Nephron (organoid): ENCODE measurements around the gene SMYD3.
"Not testable (repeated sequence)": the region's sequence is repeated elsewhere in the genome, so short reads cannot be mapped to it uniquely, and the experiment has no call there.

Source experiments
- H3K27ac Mint-ChIP-seq, 3 experiments: 2 replicates each; pipeline ENCODE4 v1.8.0; 2020; ENCODE audit warnings: mixed read lengths in 3 of 3, mild to moderate bottlenecking in 2 of 3, moderate library complexity in 1 of 3
- H3K27me3 Mint-ChIP-seq: 2 replicates; pipeline ENCODE4 v1.8.0; 2021; ENCODE audit warnings: low read depth, mild to moderate bottlenecking, moderate library complexity, mixed read lengths
- H3K36me3 Mint-ChIP-seq: 2 replicates; pipeline ENCODE4 v1.8.0; 2020; ENCODE audit warnings: low read depth, mixed read lengths
- H3K4me1 Mint-ChIP-seq: 2 replicates; pipeline ENCODE4 v1.8.0; 2020; ENCODE audit warnings: mixed read lengths
- H3K4me3 Mint-ChIP-seq, 3 experiments: 2 replicates each; pipeline ENCODE4 v1.8.0; 2020; ENCODE audit warnings: mild to moderate bottlenecking in 3 of 3, mixed read lengths in 3 of 3, moderate library complexity in 2 of 3
- H3K9me3 Mint-ChIP-seq: 2 replicates; pipeline ENCODE4 v1.8.0; 2020; ENCODE audit warnings: mixed read lengths
- TF ChIP-seq, protein P1 (sequence below), 3 experiments: fragments of 200-600 bp; sonication (generic); IDR thresholded peaks; one replicate each; pipeline ENCODE4 v1.5.0; 2021; ENCODE audit warnings: antibody characterized with exemption in 3 of 3; ENCODE audit not compliant: unreplicated experiment in 3 of 3

The SMYD3 gene

DNA sequence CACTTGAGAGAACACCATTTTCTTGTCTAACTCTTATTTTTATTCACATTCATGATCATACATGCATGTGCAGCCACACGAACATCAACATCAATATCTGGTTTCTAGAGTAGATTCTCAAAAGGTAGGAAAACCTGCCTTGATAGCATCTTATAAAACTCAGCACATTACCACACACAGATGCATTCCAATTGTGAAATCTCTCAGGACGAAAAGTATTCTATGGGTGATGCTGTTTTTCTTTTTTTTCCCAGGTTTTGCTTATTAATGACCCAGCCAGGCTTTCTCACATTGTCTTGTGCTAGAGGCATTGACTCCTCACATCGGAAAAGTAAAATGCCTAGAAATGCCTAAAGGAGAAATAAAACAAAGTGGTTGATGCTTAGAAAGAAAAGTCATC is 789.5 kb downstream of the SMYD3 start:
- TF ChIP-seq, protein P1, sequence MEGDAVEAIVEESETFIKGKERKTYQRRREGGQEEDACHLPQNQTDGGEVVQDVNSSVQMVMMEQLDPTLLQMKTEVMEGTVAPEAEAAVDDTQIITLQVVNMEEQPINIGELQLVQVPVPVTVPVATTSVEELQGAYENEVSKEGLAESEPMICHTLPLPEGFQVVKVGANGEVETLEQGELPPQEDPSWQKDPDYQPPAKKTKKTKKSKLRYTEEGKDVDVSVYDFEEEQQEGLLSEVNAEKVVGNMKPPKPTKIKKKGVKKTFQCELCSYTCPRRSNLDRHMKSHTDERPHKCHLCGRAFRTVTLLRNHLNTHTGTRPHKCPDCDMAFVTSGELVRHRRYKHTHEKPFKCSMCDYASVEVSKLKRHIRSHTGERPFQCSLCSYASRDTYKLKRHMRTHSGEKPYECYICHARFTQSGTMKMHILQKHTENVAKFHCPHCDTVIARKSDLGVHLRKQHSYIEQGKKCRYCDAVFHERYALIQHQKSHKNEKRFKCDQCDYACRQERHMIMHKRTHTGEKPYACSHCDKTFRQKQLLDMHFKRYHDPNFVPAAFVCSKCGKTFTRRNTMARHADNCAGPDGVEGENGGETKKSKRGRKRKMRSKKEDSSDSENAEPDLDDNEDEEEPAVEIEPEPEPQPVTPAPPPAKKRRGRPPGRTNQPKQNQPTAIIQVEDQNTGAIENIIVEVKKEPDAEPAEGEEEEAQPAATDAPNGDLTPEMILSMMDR (IDR thresholded peaks at IDR 0.05; ENCODE audit: unreplicated experiment in 3 of 3), result no peak
- Mint-ChIP-seq H3K27ac (no peak overlapping the region), H3K27me3 (no peaks in the 10 kb centered on the region), H3K9me3 (no peaks in the 10 kb centered on the region), H3K4me1 (no peaks in the 10 kb centered on the region), H3K36me3 (no peaks in the 10 kb centered on the region), H3K4me3 (no peak overlapping the region)

DNA sequence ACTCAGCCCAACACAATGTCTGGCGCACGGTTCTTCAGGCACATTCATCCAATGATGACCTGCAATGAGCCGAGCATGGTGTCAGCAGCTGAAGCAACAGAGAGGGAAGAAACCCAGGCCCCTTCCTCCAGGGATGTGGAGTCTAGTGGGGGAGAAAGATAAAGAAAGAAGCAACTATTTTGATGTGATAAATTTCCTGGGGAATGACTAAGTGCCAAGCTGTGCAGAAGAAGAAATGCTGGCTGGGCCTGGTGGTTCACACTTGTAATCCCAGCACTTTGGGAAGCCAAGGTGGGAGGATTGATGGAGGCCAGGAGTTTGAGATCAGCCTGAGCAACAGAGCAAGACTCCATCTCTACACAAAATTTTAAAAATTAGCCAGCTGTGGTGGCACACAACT is 790.5 kb downstream of the SMYD3 start:
- no peaks in the 10 kb centered on the region for H3K36me3 Mint-ChIP-seq
- no peaks in the 10 kb centered on the region for H3K9me3 Mint-ChIP-seq
- no peaks in the 10 kb centered on the region for H3K4me1 Mint-ChIP-seq
- no peak overlapping the region for H3K4me3 Mint-ChIP-seq
- H3K27ac Mint-ChIP-seq, result no peak overlapping the region
- H3K27me3 Mint-ChIP-seq, result no peaks in the 10 kb centered on the region
- TF ChIP-seq, protein P1 (IDR thresholded peaks at IDR 0.05; ENCODE audit: unreplicated experiment in 3 of 3), result no peak

DNA sequence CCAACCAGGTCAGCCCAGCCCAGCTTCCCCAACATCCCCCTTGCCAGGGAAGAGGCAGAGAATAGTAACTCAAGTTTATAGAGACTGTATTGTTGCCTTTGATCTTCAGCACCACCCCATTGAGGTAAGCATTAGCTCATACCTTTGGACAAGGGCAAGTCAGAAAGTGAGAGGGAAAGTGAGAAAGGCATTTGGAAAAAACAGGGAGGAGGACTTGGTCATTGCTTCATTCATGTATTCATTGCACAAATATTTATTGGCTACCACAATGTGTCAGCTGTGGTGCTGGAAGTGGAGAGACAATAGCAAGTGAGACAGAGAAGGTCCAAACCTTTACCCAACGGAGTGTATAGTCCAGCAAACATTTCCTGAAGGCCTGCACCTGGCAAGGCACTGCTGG is 791.1 kb downstream of the SMYD3 start:
- Mint-ChIP-seq H3K9me3 (no peaks in the 10 kb centered on the region), H3K27ac (no peak overlapping the region), H3K36me3 (no peaks in the 10 kb centered on the region), H3K4me1 (no peaks in the 10 kb centered on the region), H3K4me3 (no peak overlapping the region), H3K27me3 (no peaks in the 10 kb centered on the region)
- TF ChIP-seq, protein P1 (IDR thresholded peaks at IDR 0.05; ENCODE audit: unreplicated experiment in 3 of 3), result no peak

DNA sequence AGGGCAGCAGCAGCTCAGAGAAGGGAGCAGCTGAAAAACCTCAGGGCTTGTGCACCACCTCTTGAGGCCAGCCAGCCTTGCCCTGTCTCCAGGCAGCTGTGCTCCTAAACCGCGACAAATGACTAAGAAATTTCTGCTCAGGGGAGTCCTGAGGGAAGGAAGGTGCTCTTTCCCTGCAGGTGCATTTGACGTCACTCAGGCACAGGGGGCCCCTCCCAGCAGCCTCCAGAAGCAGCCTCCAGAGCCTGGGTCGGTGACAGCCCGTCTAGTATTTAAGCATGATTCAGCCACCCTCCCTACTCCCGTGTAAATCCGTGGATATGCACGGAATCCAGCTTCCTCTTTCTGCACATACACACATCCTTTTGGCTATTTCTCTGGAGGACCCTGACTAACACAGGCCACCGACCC is 791.8 kb downstream of the SMYD3 start:
- Mint-ChIP-seq H3K36me3 (no peaks in the 10 kb centered on the region), H3K4me1 (no peaks in the 10 kb centered on the region), H3K4me3 (no peak overlapping the region), H3K9me3 (no peaks in the 10 kb centered on the region), H3K27me3 (no peaks in the 10 kb centered on the region), H3K27ac (no peak overlapping the region)
- TF ChIP-seq, protein P1 (IDR thresholded peaks at IDR 0.05; ENCODE audit: unreplicated experiment in 3 of 3), result no peak

DNA sequence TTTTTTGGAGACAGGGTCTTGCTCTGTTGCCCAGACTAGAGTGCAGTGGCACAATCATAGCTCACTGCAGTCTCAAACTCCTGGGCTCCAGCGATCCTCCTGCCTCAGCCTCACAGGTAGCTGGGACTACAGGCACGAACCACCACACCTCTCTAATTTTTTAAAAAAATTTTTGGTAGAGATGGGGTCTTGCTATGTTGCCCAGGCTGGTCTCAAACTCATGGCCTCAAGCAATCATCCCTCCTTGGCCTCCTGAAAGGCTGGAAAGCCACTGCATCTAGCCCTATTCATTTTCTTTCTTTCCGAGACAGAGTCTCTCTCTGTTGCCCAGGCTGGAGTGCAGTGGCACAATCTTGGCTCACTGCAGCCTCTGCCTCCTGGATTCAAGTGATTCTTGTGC is 793.1 kb downstream of the SMYD3 start:
- H3K36me3 Mint-ChIP-seq, H3K4me1 Mint-ChIP-seq, H3K27ac Mint-ChIP-seq, H3K4me3 Mint-ChIP-seq, H3K9me3 Mint-ChIP-seq, H3K27me3 Mint-ChIP-seq: not testable (repeated sequence)

DNA sequence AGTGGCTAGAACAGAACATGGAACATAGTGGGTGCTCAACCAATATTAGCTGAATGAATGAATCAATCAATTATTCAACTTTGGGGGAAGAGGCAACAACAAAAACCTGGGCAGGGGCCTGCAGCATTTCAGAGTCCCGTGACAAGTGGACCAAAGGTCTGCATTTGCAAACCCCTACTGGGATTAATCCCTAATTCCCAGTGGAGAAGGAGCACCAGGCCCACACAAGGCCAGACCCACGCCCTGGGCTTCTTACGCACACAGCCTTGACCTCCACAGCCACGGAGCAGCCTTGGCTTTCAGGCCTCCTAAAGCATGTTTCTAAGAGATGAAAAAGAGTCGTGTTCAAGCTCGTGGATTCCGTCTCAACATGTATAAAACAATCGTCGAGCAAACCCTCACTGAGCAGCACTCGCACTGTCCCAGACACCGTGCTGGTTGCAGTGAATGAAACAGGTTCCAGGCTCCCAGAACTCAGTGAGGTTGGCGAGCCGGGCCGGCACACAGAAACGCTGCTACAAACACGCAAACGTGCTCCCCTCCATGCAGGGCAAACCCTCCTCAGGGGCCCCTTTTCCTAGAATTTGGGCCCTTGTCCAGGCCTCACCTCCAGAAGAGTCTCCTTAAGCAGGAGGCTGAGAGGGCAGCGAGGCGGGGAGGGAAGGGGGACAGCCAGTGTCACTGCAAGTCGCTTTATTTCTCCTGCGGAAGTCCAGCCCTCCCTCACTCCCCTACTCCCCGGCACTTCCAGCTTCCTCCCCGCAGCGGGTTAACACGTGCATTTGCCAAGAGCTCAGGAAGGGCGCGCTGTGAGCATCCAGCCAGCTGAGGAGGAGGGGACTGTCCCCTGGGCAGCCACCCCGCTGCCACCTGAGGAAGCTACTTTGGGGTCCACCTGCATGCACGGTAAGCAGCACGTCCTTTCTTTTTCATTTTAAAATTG is 795.8 kb downstream of the SMYD3 start:
- Mint-ChIP-seq H3K27me3 (no peaks in the 10 kb centered on the region), H3K4me1 (no peaks in the 10 kb centered on the region), H3K36me3 (no peaks in the 10 kb centered on the region), H3K4me3 (no peak overlapping the region), H3K9me3 (no peaks in the 10 kb centered on the region), H3K27ac (no peak overlapping the region)
- TF ChIP-seq, protein P1 (IDR thresholded peaks at IDR 0.05; ENCODE audit: unreplicated experiment in 3 of 3), result no peak
